NOMO-1 (cell line): ENCODE measurements around the gene RNF213.
"Not testable (repeated sequence)": the region's sequence is repeated elsewhere in the genome, so short reads cannot be mapped to it uniquely, and the experiment has no call there.

ENCODE experiments used
- DNase-seq, 2 experiments: peaks; one replicate each; lab custom pipeline; 2025; ENCODE audit not compliant: unreplicated experiment in 2 of 2; lab: John Stamatoyannopoulos, UW

The RNF213 gene

GRCh38 chr17:80248894-80249710 is 11.6 kb upstream of the RNF213 start:
- DNase-seq = no peak

GRCh38 chr17:80251966-80252365 is 8.7 kb upstream of the RNF213 start:
- no peak for DNase-seq

- peak; percentile 29 to 35 for DNase-seq
Observed at GRCh38 chr17:80252871-80253270, 7.8 kb upstream of the RNF213 start.

GRCh38 chr17:80253631-80254395 is 6.8 kb upstream of the RNF213 start:
- no peak for DNase-seq

GRCh38 chr17:80254396-80255251 is 6.0 kb upstream of the RNF213 start:
- peak; percentile 61 to 89 for DNase-seq

- DNase-seq = no peak
Observed at GRCh38 chr17:80256034-80256350, 4.7 kb upstream of the RNF213 start.

- no peak for DNase-seq
Observed at GRCh38 chr17:80257716-80258213, 2.9 kb upstream of the RNF213 start.

- not testable (repeated sequence) for DNase-seq
Observed at GRCh38 chr17:80258296-80258695, 2.4 kb upstream of the RNF213 start.

GRCh38 chr17:80259457-80260068 is 1.1 kb upstream of the RNF213 start:
- no peak for DNase-seq

- DNase-seq = peak; percentile 17 to 43
Observed at GRCh38 chr17:80260069-80260535, 550 bp upstream of the RNF213 start.

GRCh38 chr17:80261159-80261894 is 675 bp downstream of the RNF213 start:
- DNase-seq = peak; percentile 6 to 37

GRCh38 chr17:80261895-80262279 is 1.2 kb downstream of the RNF213 start:
- DNase-seq = no peak

GRCh38 chr17:80262291-80262690 is 1.6 kb downstream of the RNF213 start:
- DNase-seq = no peak

GRCh38 chr17:80262775-80263244 is 2.2 kb downstream of the RNF213 start:
- DNase-seq = no peak

GRCh38 chr17:80263253-80264204 is 2.9 kb downstream of the RNF213 start:
- peak; percentile 59 to 83 for DNase-seq

- no peak for DNase-seq
Observed at GRCh38 chr17:80264205-80265075, 3.8 kb downstream of the RNF213 start.

GRCh38 chr17:80265205-80266068 is 4.8 kb downstream of the RNF213 start:
- no peak for DNase-seq
